HG03135 (cell line): ENCODE data around the gene SLC12A4.

ENCODE experiments used
- ATAC-seq: cut with Tn5 transposase; IDR thresholded peaks from one replicate; pipeline ENCODE4 v1.9.1; 2021; ENCODE audit warnings: mild to moderate bottlenecking, moderate library complexity; ENCODE audit not compliant: unreplicated experiment

SLC12A4 gene

DNA sequence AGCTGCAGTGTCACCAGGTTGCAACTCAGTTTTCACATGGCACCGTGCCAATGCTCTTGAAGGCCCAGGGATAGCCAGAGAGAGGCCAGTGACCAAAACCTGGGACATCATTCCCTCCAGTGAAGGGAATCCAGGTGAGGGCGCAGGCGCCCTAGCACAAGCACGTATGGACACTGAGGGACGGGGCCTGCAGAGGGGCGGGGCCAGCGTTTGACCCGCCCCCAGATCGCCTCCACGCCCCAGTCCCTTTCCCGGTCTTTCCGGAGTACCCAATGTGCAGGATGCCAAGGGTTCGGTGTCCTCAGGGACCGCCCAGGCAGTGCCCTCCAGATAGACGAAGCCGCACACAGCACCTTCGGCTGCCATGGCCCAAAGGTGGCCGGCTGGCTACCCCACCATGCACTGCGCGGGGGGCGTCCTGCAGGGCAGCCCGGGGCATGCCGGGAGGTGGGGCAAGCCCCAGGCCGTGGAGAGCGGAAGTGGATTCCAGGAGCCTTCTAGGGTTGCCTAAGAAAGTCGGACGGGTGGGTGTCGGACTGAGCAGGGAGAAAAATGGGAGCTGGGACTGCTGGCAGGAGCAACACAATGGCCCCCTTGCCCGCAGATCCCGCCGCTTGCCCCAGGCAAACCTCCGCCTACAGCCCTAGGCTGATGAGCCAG is 4.6 kb downstream of the SLC12A4 start:
- no peak for ATAC-seq

- ATAC-seq: no peak
These were observed 5.2 kb downstream of the SLC12A4 start for GRCh38 chr16:67963292-67963661.

DNA sequence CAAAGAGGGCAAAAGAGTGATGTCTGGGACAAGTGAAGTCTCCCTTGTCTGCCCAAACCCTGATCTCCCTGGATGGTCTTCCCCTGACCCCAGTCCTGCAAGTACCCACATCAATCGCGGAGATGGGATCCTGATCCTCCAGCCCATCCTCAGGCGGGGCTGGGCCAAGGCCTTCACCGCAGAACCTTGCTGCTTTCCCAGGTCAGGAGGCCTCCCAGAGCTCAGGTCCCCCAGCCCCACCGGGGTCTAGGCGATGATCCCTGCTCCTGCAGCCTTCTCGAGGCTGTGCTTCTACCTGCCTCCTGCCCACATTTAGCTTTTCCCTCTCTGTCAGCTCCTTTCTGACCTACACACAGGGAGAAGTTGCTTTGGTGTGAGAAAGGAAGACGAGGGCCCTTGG is 6.3 kb downstream of the SLC12A4 start:
- ATAC-seq: no peak

- no peak for ATAC-seq
These were observed 6.9 kb downstream of the SLC12A4 start for GRCh38 chr16:67961551-67961957.

- ATAC-seq: no peak
These were observed 8.7 kb downstream of the SLC12A4 start for GRCh38 chr16:67959536-67960329.

- no peak for ATAC-seq
These were observed 10.8 kb downstream of the SLC12A4 start for GRCh38 chr16:67957622-67958021.

DNA sequence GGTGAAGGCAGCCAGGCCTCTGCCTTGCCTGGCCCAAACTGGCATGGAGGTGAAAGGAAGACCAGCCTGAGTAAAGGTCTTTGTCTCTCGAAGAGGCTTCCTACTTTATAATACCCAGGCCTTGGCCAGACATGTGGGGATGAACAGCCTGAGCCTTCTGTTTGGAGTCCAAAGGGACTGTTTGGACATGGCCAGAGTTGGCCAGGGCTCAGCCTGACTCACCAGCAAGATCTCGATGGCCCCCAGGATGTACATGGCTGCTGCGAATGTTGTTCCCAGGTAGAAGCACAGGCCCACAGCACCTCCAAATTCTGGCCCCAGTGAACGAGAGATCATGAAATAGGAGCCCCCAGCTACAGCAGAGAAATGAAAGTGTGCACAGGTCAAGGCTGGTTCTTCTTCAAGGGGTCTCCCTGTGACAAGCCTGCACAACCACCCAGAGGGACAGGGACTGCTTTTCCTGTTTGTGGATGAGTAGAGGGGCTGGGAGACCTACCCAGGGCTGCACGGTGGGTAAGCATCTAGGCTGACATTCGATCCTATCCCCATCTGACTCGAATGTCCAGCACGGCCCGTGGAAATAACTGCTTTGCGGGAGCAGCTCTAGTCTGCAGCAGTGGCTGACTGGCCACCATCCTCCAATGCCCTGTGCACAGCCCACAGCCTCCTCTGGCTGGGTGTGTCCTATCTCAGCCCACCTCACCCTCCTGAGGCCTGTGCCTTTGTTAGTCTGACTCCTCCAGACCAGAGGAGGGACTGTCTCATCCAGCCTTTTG is 13.8 kb downstream of the SLC12A4 start:
- no peak for ATAC-seq

DNA sequence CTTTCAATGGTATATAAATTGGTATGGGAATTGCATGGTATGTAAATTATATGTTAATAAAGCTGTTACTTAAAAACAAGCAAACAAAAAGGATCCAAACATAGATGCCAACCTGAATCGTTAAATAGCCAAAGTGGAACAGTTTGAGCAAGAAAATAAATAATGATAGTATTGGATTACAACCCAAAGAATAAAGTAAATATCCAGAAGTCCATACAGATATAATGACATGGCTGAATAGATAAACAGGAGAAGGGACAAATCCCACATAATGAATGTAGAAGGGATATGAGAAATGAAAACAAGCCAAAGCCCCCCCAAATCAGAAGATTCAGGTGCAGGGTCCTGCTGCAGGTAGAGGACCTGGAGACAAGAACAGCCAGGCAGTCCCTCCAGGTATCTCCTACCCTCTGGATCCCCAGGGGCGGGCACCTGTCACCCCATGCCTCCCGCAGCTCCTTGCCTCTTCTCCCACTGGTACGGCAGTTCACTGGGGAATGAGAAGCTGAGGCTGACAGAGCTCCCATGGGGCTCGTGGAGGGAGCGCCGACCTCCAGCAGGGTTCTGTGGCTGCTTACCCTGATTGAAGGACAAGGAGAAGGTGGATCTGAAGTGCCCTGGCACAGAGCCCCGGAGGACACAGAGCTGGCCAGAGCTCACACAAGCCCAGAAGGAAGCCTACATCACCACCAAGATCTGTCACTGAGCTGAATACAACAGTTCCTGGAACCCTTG is 14.6 kb downstream of the SLC12A4 start:
- ATAC-seq: no peak

- ATAC-seq: no peak
These were observed 17.0 kb downstream of the SLC12A4 start for GRCh38 chr16:67951485-67951884.

- no peak for ATAC-seq
These were observed 18.0 kb downstream of the SLC12A4 start for GRCh38 chr16:67950335-67950843.

GRCh38 chr16:67949645-67950044 is 18.8 kb downstream of the SLC12A4 start:
- no peak for ATAC-seq

- ATAC-seq: no peak
These were observed 20.4 kb downstream of the SLC12A4 start for GRCh38 chr16:67948015-67948414.

DNA sequence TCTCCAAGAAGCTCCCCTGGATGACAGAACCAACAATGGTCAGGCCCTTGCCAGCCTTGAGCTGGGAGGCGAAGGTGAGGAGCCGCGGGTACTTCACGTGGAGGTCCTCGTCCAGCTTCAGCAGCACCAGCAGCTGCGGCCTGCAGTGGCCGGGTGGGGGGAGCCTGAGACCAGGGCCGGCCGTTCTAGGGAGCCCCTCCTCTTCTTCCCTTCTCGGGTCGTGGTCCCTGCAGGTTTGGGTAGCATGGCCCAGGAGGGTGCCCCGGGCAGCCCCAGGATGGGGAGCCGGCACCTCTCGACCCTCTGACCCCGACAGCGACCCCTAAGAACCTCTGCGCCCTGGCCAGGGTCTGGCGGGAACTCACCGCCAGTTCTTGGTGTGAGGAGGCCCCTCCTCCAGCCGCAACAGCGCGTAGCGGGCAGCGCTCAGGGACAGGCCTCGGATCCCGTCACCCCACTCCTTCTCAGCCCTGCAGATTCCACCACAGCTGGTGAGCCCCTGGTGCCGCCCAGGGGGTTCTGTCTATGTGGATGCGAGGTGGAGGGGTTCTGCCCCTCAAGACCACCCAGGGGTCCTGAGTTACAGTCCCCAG is 21.4 kb downstream of the SLC12A4 start:
- ATAC-seq: no peak

GRCh38 chr16:67946128-67946569 is 22.3 kb downstream of the SLC12A4 start:
- no peak for ATAC-seq

GRCh38 chr16:67945392-67945933 is 23.0 kb downstream of the SLC12A4 start:
- no peak for ATAC-seq

DNA sequence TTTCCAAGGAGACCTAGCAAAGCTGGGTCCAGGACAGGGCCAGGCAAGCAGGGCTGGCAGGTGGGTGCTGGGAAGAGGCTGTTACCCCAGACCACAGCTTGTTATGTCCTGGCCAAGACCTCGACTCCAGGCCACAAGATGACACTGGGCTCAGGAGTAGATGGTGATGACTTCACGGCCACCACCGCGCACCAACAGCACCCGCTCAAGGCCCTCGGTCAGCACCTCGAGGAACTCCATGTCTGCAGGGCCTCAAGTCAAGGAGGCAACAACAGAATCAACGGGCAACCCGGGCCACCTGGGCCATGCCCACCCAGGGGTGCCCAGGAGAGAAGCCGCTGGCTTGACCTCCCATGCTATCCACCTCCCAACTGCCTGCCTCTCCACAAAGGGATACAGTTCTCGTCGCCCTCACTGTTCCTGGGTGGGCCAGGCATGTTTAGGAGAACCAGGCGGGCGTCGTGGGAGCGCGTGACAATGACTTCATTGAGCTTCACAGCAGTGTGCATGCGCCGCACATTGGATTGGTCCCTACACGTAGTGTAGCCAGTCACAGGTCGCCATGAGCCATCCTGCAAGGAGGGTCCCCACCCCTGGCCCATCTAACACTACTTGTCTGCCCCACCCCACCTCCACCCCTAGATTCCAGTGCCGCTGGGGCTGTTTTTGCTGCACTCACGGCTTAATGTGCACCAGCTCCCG is 23.6 kb downstream of the SLC12A4 start:
- no peak for ATAC-seq

GRCh38 chr16:67943619-67944504 is 24.6 kb downstream of the SLC12A4 start, which contains the start of gene LCAT:
TSS of gene LCAT (minus strand) at chr16:67944120. CDS start at chr16:67944101, 19 bp downstream.
- ATAC-seq: no peak

DNA sequence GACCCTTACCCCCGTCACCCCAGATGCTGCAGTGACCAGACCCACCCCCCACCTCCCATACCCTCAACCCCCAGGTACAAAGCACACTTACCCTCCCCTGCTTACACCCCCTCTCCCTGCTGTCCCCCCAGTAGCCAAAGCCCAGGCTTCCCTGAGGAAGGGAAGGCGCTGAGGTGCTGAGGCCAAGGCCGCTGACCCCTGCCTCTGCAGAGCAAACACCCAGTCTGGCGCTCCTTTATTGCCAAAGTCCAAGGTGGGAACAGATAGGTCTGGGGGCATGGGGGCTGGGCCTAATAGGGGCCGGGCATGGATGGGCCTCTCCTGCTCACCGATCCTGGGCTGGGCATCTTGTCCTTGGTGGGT is 25.2 kb downstream of the SLC12A4 start:
- ATAC-seq: no peak
